MG63 (cell line): ENCODE results near the gene RAMACL. TPM values are rescaled to one million over a fixed set of nuclear protein-coding genes. Genes with fewer than 3 reads are reported as not detected.
"Not testable (repeated sequence)": the region's sequence is repeated elsewhere in the genome, so short reads cannot be mapped to it uniquely, and the experiment has no call there.

Experiments
- DNase-seq: peaks from one replicate; pipeline ENCODE4 v3.0.0-alpha.2; 2020
- H3K27me3 ChIP-seq: fragments of 250-450 bp; sonication (Bioruptor Pico); 2 replicates; pipeline ENCODE4 v1.5.1; 2020; ENCODE audit warnings: mild to moderate bottlenecking, moderate library complexity
- H3K36me3 ChIP-seq: fragments of 250-450 bp; sonication (Bioruptor Pico); 2 replicates; pipeline ENCODE4 v1.5.1; 2020; ENCODE audit warnings: mild to moderate bottlenecking, moderate library complexity
- H3K4me3 ChIP-seq: fragments of 250-450 bp; sonication (Bioruptor Pico); 2 replicates; pipeline ENCODE4 v1.5.1; 2020; ENCODE audit warnings: mild to moderate bottlenecking, moderate library complexity
- H3K9me3 ChIP-seq: fragments of 250-450 bp; sonication (Bioruptor Pico); 2 replicates; pipeline ENCODE4 v1.5.1; 2020; ENCODE audit warnings: mild to moderate bottlenecking, moderate library complexity
- total RNA-seq: library from RNA; depleted of rRNA; stranded (reverse); fragments of >200 nt; shearing (Covaris generic); gene quantifications from 2 replicates; pipeline ENCODE4 v1.2.3, GENCODE V29; 2014; ENCODE audit warnings: low replicate concordance; rRNA removed

Gene RAMACL
- 0.13 TPM in 1 of 2 replicates, not detected in the other for total RNA-seq

GRCh38 chr6:166586424-166587156 is at the start of gene RAMACL:
RAMACL (minus strand) TSS chr6:166586678; CDS start chr6:166586477, 201 bp downstream.
- Histone ChIP-seq H3K36me3 (no peaks in the 10 kb centered on the region), H3K27me3 (no peaks in the 10 kb centered on the region), H3K4me3 (no peak within 1 kb of the TSS), H3K9me3 (no peaks in the 10 kb centered on the region)
- no peak for DNase-seq

GRCh38 chr6:166635013-166635970 is 48.8 kb upstream of the RAMACL start:
- DNase-seq = no peak
- H3K9me3 ChIP-seq = no peaks in the 10 kb centered on the region
- H3K27me3 ChIP-seq = no peaks in the 10 kb centered on the region
- H3K36me3 ChIP-seq = no peaks in the 10 kb centered on the region
- H3K4me3 ChIP-seq = no peak overlapping the region

GRCh38 chr6:166634581-166634980 is 48.1 kb upstream of the RAMACL start:
- H3K4me3 ChIP-seq, DNase-seq, H3K36me3 ChIP-seq, H3K9me3 ChIP-seq, H3K27me3 ChIP-seq: not testable (repeated sequence)

GRCh38 chr6:166633732-166634535 is 47.5 kb upstream of the RAMACL start:
- H3K36me3 ChIP-seq = no peaks in the 10 kb centered on the region
- DNase-seq = no peak
- no peaks in the 10 kb centered on the region for H3K27me3 ChIP-seq
- no peak overlapping the region for H3K4me3 ChIP-seq
- H3K9me3 ChIP-seq = no peaks in the 10 kb centered on the region

GRCh38 chr6:166632731-166633130 is 46.3 kb upstream of the RAMACL start:
- Histone ChIP-seq H3K4me3 (no peak overlapping the region), H3K36me3 (no peaks in the 10 kb centered on the region), H3K27me3 (no peaks in the 10 kb centered on the region), H3K9me3 (no peaks in the 10 kb centered on the region)
- DNase-seq = no peak

- Histone ChIP-seq H3K4me3 (no peak overlapping the region), H3K36me3 (no peaks in the 10 kb centered on the region), H3K9me3 (no peaks in the 10 kb centered on the region), H3K27me3 (no peaks in the 10 kb centered on the region)
- no peak for DNase-seq
Observed at GRCh38 chr6:166630462-166630861, 44.0 kb upstream of the RAMACL start.

- no peak for DNase-seq
- Histone ChIP-seq H3K36me3 (no peaks in the 10 kb centered on the region), H3K9me3 (no peaks in the 10 kb centered on the region)
Observed at GRCh38 chr6:166629628-166630027, 43.1 kb upstream of the RAMACL start.

GRCh38 chr6:166627875-166628801 is 41.7 kb upstream of the RAMACL start:
- H3K36me3 ChIP-seq = no peaks in the 10 kb centered on the region
- H3K4me3 ChIP-seq = peak overlapping the region; percentile 55
- DNase-seq = peak; percentile 63
- no peaks in the 10 kb centered on the region for H3K27me3 ChIP-seq
- no peaks in the 10 kb centered on the region for H3K9me3 ChIP-seq

More at GRCh38 chr6:166629628-166630027, 43.1 kb upstream of the RAMACL start:
- Histone ChIP-seq H3K27me3 (no peaks in the 10 kb centered on the region), H3K4me3 (no peak overlapping the region)

- DNase-seq = peak; percentile 99
- Histone ChIP-seq H3K4me3 (peak within 1 kb of the TSS; percentile 73), H3K36me3 (no peaks in the 10 kb centered on the region), H3K9me3 (no peaks in the 10 kb centered on the region), H3K27me3 (no peaks in the 10 kb centered on the region)
Observed at GRCh38 chr6:166627033-166627874, 40.8 kb upstream of the RAMACL start, which contains the start of gene RPS6KA2. RPS6KA2 (minus strand) TSS chr6:166627251; CDS start chr6:166627019, 232 bp downstream.

- Histone ChIP-seq H3K36me3 (no peaks in the 10 kb centered on the region), H3K9me3 (no peaks in the 10 kb centered on the region), H3K4me3 (peak overlapping the region; percentile 73), H3K27me3 (no peaks in the 10 kb centered on the region)
- peak; percentile 15 for DNase-seq
Observed at GRCh38 chr6:166626177-166627032, 39.9 kb upstream of the RAMACL start.

GRCh38 chr6:166625356-166625755 is 38.9 kb upstream of the RAMACL start:
- peak overlapping the region; percentile 73 for H3K4me3 ChIP-seq
- H3K36me3 ChIP-seq = no peaks in the 10 kb centered on the region
- H3K9me3 ChIP-seq = no peaks in the 10 kb centered on the region
- no peaks in the 10 kb centered on the region for H3K27me3 ChIP-seq
- DNase-seq = peak; percentile 50

GRCh38 chr6:166624275-166624674 is 37.8 kb upstream of the RAMACL start:
- no peaks in the 10 kb centered on the region for H3K36me3 ChIP-seq
- no peak overlapping the region for H3K4me3 ChIP-seq
- no peaks in the 10 kb centered on the region for H3K9me3 ChIP-seq
- no peaks in the 10 kb centered on the region for H3K27me3 ChIP-seq
- DNase-seq = no peak

- Histone ChIP-seq H3K4me3 (no peak overlapping the region), H3K9me3 (no peaks in the 10 kb centered on the region), H3K36me3 (peaks cover 8% of the 10 kb centered on the region), H3K27me3 (no peaks in the 10 kb centered on the region)
- DNase-seq = no peak
Observed at GRCh38 chr6:166623318-166623717, 36.8 kb upstream of the RAMACL start.

GRCh38 chr6:166621114-166621540 is 34.6 kb upstream of the RAMACL start:
- H3K36me3 ChIP-seq = peaks cover 18% of the 10 kb centered on the region
- DNase-seq = no peak
- H3K27me3 ChIP-seq = no peaks in the 10 kb centered on the region
- no peak overlapping the region for H3K4me3 ChIP-seq
- H3K9me3 ChIP-seq = no peaks in the 10 kb centered on the region
